MM.1S (cell line): ENCODE results near the gene RAPGEF2.

Experiments used
- CTCF ChIP-seq: fragments of 300-600 bp; sonication (generic); IDR thresholded peaks from 2 replicates; pipeline ENCODE4 v1.5.1; 2016; ENCODE audit warnings: antibody characterized with exemption, low read length, mixed read lengths
- EZH2phosphoT487 ChIP-seq: fragments of 300-600 bp; sonication (generic); IDR thresholded peaks from 2 replicates; pipeline ENCODE4 v1.6.1; 2018; ENCODE audit warnings: antibody characterized with exemption, low read length

- no peak for TF ChIP-seq CTCF
- no peak for TF ChIP-seq EZH2phosphoT487
Observed at GRCh38 chr4:159105761-159106243, 2.9 kb downstream of the RAPGEF2 start.
